GM03348 (cell line): ENCODE results near the gene CPXM1.

Experiments used
- DNase-seq: peaks from one replicate; pipeline ENCODE4 v3.0.0; 2012; ENCODE audit warnings: low spot score

Gene CPXM1

GRCh38 chr20:2748551-2749342, 51.7 kb downstream of the CPXM1 start:
- no peak for DNase-seq

- no peak for DNase-seq
These were observed 52.7 kb downstream of the CPXM1 start for GRCh38 chr20:2747676-2748235.

- no peak for DNase-seq
These were observed 53.7 kb downstream of the CPXM1 start for GRCh38 chr20:2746636-2747265.

- DNase-seq = no peak
These were observed 54.3 kb downstream of the CPXM1 start for GRCh38 chr20:2745936-2746635.

- DNase-seq = no peak
These were observed 55.1 kb downstream of the CPXM1 start for GRCh38 chr20:2745060-2745910.
